ENCODE results near the gene DDB1. TPM values are rescaled to one million over a fixed set of nuclear protein-coding genes. Genes with fewer than 3 reads are reported as not detected.

Gene DDB1
- total and polyA plus RNA-seq, 9 of the 15 experiments (the other 6 are each of a cell fraction or from before 2014, with no cell fraction given): 172 to 361 (median 266) TPM

DNA sequence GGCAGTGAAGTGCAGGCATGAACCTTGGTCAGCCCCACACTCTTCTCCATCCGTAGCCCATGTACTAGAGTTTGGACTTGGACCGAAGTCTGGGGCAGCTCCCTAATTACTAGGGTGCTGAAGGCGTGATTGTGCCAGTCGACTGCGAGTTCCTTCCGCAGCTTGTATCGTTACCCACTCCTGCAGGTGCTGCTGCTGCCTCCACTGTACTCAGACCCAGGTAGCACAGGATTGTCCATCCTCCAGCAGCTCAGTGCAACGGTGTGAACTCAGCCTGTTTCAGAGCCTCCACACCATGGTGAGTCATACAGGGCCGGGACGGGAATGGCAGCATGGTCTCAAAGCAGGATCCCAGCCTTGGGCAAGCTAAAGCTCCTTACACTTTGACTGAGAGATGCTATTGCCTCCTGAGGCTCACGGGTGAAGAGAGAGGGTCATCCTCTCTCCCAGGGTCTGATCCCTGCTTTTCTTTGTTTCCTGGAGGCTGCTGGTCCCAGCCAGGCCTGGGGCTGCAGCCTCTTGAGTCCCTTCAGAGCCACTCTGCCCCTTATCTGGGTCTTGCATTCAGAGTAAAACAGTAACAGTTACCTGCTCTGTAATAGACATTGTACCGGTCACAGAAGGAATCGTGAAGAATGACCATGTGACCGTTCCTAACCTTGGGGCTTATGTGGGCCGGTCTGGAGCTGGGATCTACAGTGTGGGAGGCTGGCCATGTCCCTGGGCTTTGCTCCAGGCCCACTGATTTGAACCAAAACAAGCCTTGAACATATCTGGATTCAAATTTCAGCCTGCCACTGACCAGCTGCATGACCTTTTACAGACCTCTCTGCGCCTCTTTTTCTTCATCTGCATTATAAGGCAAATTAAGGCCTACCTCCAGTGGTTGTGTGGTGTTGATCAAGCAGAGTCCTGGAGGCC is 1.8 kb upstream of the DDB1 start (continued):
- TF ChIP-seq, protein P1, sequence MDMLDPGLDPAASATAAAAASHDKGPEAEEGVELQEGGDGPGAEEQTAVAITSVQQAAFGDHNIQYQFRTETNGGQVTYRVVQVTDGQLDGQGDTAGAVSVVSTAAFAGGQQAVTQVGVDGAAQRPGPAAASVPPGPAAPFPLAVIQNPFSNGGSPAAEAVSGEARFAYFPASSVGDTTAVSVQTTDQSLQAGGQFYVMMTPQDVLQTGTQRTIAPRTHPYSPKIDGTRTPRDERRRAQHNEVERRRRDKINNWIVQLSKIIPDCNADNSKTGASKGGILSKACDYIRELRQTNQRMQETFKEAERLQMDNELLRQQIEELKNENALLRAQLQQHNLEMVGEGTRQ (CRISPR knock-in tag; IDR thresholded peaks at IDR 0.05): peak; percentile 53; the same call in 1 of the 2 replicates
- TF ChIP-seq ESRRA (IDR thresholded peaks at IDR 0.05; ENCODE audit: borderline replicate concordance, low read depth) (peak; percentile 26; the same call in 1 of the 2 replicates), FOSL1 (tag; conservative IDR thresholded peaks at IDR 0.05) (peak; percentile 86), TAF1 (IDR thresholded peaks at IDR 0.05; ENCODE audit: control insufficient read depth, extremely low read depth, insufficient read depth, low read length, severe bottlenecking) (peak; percentile 15), RCOR1 (IDR thresholded peaks at IDR 0.05; ENCODE audit: borderline replicate concordance in 1 of 2, low read depth in 2 of 2, low read length in 2 of 2) (peak in 1 of 2 experiments; percentile 43; a peak in 1 of 4 replicates), DPF2 (IDR thresholded peaks at IDR 0.05) (peak; percentile 52), ZFX (CRISPR knock-in tag; IDR thresholded peaks at IDR 0.05) (peak; percentile 78), HMG20B (CRISPR knock-in tag; IDR thresholded peaks at IDR 0.05) (no peak)
- TF ChIP-seq, protein P2, sequence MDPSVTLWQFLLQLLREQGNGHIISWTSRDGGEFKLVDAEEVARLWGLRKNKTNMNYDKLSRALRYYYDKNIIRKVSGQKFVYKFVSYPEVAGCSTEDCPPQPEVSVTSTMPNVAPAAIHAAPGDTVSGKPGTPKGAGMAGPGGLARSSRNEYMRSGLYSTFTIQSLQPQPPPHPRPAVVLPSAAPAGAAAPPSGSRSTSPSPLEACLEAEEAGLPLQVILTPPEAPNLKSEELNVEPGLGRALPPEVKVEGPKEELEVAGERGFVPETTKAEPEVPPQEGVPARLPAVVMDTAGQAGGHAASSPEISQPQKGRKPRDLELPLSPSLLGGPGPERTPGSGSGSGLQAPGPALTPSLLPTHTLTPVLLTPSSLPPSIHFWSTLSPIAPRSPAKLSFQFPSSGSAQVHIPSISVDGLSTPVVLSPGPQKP (CRISPR knock-in tag; IDR thresholded peaks at IDR 0.05): no peak
- TF ChIP-seq, protein P3, sequence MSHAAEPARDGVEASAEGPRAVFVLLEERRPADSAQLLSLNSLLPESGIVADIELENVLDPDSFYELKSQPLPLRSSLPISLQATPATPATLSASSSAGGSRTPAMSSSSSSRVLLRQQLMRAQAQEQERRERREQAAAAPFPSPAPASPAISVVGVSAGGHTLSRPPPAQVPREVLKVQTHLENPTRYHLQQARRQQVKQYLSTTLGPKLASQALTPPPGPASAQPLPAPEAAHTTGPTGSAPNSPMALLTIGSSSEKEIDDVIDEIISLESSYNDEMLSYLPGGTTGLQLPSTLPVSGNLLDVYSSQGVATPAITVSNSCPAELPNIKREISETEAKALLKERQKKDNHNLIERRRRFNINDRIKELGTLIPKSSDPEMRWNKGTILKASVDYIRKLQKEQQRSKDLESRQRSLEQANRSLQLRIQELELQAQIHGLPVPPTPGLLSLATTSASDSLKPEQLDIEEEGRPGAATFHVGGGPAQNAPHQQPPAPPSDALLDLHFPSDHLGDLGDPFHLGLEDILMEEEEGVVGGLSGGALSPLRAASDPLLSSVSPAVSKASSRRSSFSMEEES (CRISPR knock-in tag; IDR thresholded peaks at IDR 0.05): no peak
- TF ChIP-seq, protein P4, sequence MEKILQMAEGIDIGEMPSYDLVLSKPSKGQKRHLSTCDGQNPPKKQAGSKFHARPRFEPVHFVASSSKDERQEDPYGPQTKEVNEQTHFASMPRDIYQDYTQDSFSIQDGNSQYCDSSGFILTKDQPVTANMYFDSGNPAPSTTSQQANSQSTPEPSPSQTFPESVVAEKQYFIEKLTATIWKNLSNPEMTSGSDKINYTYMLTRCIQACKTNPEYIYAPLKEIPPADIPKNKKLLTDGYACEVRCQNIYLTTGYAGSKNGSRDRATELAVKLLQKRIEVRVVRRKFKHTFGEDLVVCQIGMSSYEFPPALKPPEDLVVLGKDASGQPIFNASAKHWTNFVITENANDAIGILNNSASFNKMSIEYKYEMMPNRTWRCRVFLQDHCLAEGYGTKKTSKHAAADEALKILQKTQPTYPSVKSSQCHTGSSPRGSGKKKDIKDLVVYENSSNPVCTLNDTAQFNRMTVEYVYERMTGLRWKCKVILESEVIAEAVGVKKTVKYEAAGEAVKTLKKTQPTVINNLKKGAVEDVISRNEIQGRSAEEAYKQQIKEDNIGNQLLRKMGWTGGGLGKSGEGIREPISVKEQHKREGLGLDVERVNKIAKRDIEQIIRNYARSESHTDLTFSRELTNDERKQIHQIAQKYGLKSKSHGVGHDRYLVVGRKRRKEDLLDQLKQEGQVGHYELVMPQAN (IDR thresholded peaks at IDR 0.05; ENCODE audit: borderline replicate concordance): no peak
